Activated T-cell treated with anti-CD3 and anti-CD28 coated beads, Interleukin-2, amount 50 U/mL, for 1 hour (primary cell): ENCODE data around the gene MACROD2.
"Not testable (repeated sequence)": the region's sequence is repeated elsewhere in the genome, so short reads cannot be mapped to it uniquely, and the experiment has no call there.

ENCODE experiments used
- DNase-seq: peaks from one replicate; pipeline ENCODE4 v3.0.0-alpha.2; 2020

The MACROD2 gene

GRCh38 chr20:14418376-14418775 is 423.1 kb downstream of the MACROD2 start:
- DNase-seq, result no peak

GRCh38 chr20:14422892-14423291 is 427.6 kb downstream of the MACROD2 start:
- DNase-seq, result no peak

DNA sequence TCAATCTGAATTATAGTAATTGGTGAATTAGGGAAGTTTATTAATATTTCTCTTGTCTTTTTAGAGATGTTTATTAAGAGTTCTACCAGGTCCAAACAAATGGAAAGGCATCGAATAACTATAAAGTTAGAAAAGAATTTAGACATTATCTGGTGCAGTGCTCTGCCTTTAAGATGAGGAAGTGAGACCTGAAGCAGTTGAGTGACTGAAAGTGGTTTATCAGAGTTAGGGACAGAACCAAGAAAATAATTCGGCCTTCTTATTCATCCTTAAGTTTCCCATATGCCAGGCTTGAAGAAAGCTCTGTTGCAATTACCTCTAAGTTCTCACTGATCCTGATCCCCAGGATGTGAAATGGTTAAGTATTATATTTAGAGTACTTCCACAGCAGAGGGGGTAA is 436.3 kb downstream of the MACROD2 start:
- no peak for DNase-seq

GRCh38 chr20:14432085-14432484 is 436.8 kb downstream of the MACROD2 start:
- DNase-seq, result no peak

DNA sequence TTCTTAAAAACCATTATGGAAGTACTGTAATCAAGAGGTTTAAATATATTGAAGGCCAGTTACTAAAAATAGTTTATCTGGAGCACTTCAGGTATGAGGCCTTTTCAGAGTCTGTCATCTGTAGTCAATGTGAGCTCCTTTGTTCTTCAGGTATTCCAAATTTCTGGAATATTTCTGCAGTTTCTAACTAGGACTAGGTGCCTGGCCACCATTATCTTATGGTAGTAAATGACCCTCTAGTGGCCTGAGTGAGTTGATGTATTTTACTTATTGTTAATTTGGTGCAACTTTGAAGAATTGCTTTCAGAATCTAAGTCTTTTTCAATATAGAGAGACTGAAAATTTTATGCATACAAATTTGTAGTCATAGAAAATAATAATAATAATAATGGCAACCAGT is 437.3 kb downstream of the MACROD2 start:
- no peak for DNase-seq

GRCh38 chr20:14434384-14435136 is 439.2 kb downstream of the MACROD2 start:
- DNase-seq, result no peak

DNA sequence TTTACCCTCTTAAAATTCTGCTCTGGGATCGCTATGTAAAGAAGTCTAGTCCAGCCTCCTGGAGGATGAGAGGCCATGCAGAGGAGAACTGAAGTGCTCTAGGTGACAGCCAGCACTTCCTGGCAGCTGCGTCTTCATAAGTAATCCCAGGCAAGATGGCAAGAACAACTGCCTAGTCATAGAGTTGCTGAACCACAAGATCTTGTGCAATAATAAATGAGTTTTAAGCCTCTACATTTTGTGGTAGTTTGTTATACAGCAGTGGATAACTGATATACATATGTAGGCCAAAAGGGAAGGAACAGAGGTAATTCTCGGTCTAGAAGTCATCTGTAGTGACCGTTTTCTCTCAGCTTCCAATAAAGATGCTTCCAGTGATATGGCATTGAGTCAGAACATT is 445.9 kb downstream of the MACROD2 start:
- DNase-seq, result no peak

DNA sequence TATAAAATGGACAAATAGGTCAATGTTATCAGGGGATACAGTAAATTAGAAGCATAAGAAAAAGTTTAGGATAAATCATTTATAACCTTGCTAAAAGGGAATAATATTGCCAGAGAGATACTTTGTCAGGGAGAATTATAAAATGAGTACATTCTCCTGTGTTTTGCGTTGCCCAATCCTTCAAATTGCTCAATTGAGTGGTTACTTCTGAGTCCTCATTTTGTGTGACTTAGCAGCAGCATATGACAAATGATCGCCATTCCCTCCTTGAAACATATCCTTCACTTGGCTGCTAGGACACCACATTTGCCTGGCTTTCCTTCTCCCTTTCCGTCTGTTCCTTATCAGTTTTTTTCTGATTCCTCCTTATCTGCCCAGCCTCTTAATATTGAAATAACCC is 448.8 kb downstream of the MACROD2 start:
- no peak for DNase-seq

GRCh38 chr20:14445310-14445709 is 450.0 kb downstream of the MACROD2 start:
- DNase-seq, result no peak

DNA sequence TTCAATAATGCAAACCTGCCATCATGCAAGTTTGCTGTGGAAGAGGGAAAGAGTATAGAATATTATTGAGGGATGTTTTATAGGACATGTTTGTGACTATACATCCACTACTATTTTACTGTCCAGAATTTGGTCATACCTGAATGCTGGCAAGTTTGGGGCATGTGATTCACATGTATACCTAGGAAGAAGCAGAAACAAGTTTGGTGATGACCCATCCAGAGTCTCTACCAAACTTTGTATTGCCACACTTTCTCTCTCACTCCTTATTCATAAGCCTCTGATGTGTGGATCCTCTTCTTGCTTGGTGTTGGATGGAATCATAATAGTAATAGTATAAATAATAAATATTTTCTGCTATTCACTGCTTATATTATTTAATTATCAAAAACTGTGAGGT is 450.6 kb downstream of the MACROD2 start:
- no peak for DNase-seq

DNA sequence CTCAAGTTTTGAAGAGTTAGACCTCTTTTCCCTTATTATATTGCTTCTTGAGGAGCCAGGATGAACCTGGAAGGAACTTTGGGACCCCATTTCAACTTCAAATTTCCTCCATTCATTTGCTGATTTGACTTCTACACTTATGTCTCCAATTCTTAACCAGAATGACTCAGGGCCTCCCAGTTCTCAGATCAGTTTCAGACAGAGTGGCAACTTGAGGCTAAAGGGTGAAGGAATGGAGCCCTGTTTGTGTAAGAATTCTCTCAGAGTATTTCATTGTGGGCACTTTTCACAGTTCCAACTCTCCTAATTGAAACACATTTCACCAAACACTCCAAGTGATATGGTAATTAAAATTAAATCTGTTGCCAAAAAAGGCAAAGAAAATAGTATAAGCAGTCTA is 451.1 kb downstream of the MACROD2 start:
- no peak for DNase-seq

- DNase-seq, result no peak
Observed at GRCh38 chr20:14449323-14449722, 454.0 kb downstream of the MACROD2 start.

DNA sequence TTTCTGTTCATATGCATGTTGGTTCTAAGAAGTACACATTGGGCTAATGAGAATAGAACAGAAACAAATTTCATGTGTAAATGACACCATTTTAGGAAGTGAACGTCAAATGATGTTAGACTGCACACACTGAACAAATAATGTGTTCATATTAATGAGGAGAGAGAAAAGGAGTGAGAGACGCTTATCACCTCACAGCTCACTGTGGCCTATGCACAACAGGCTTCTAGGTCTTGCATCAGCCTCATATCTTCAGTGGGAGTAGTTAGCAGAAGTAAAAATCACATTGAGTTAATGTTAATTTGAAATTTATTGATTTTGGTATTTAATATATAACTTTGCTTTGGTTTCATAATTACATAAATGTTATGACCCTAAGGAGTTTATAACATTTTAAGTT is 454.9 kb downstream of the MACROD2 start:
- no peak for DNase-seq

GRCh38 chr20:14451458-14451857 is 456.1 kb downstream of the MACROD2 start:
- no peak for DNase-seq

GRCh38 chr20:14453259-14453658 is 457.9 kb downstream of the MACROD2 start:
- DNase-seq, result no peak

DNA sequence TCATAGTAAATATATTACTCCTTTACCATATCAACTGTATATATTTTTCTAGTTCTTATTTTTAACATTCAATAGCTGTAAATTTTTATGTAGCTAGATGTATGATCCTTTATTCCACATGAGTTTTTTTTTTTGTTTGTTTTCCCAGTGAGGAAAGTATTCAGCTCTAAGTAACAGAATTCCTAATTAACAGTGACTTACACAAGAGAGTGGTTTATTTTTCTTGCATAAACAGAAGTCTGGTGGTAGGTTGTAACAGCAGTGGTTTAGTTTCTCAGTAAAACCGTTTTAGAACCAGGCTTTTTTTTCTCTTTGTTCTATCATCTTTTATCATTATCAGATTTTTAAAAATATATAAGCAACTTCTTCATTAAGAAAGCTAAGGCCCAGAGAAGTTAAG is 459.0 kb downstream of the MACROD2 start:
- DNase-seq, result no peak

- not testable (repeated sequence) for DNase-seq
Observed at GRCh38 chr20:14467104-14467827, 471.9 kb downstream of the MACROD2 start.

DNA sequence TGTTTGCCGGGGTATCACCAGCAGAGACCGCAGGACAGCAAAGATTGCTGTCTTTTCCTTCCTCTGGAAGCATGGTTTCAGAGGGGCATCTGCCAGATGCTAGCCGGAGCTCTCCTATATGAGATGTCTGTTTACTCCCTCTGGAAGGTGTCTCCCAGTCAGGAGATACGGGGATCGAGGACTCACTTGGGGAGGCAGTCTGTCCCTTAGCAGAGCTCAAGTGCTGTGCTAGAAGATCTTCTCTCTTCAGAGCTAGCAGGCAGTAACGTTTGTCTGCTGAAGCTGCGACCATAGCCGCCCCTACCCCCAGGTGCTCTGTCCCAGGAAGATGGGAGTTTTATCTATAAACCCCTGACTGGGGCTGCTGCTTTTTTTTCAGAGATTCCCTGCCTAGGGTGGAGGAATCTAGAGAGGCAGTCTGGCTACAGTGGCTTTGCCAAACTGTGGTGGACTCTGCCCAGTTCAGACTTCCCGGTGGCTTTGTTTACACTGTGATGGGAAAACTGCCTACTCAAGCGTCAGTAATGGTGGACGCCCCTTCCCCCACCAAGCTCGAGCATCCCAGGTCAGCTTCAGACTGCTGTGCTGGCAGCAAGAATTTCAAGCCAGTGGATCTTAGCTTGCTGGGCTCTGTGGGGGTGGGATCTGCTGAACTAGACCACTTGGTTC is 475.0 kb downstream of the MACROD2 start:
- no peak for DNase-seq

DNA sequence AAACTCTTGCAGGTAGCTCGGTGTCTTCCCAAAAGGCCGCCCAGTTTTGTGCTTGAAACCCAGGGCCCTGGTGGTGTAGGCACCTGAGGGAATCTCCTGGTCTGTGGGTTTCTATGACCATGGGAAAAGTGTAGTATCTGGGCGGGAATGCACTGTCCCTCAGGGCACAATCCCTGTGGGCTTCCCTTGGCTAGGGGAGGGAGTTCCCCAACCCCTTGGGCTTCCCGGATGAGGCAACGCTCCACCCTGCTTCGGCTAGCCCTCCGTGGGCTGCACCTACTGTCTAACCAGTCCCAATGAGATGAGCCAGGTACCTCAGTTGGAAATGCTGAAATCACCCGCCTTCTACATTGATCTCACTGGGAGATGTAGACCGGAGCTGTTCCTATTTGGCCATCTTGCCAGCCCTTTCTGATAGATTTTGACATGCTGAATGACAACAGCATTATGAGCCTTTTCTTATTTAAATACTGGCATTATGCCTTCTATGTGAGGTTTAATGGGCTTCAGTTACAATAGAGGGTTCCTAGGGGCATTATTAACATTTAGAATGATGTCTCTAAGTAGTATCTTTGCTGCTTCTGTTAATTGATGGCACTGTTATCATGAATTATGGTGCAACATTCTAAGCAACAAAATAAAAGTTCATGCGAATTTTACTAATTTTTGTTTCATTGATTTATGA is 475.8 kb downstream of the MACROD2 start:
- DNase-seq, result no peak

GRCh38 chr20:14477125-14477524 is 481.8 kb downstream of the MACROD2 start:
- DNase-seq, result no peak

GRCh38 chr20:14478126-14478525 is 482.8 kb downstream of the MACROD2 start:
- DNase-seq, result no peak

GRCh38 chr20:14481863-14482262 is 486.5 kb downstream of the MACROD2 start:
- DNase-seq, result no peak

DNA sequence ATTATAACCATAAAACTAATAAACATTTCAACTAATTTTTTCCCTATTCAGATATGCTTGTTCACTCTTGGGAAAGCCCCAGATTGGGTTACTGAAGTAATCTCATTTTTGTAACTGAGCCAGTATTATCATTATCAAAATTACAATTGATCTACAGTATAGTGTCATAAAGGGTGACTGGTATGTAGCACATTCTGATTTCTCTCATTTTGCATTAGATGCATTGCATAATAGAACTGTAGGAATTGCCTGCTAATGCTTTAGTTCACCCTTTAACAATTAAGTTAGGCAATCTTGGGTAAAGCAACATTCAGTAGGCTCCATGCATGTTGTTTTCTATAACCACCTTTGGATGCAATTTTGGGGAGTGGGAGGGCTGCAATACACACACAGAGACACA is 492.9 kb downstream of the MACROD2 start:
- no peak for DNase-seq
